Inflammatory macrophage treated with lipopolysaccharide for 1 hour (primary cell): ENCODE data around the gene NOP9.

Experiments used
- DNase-seq, 2 donors: peaks; one replicate each; pipeline ENCODE4 v3.0.0-alpha.2; 2020 to 2022

Gene NOP9

DNA sequence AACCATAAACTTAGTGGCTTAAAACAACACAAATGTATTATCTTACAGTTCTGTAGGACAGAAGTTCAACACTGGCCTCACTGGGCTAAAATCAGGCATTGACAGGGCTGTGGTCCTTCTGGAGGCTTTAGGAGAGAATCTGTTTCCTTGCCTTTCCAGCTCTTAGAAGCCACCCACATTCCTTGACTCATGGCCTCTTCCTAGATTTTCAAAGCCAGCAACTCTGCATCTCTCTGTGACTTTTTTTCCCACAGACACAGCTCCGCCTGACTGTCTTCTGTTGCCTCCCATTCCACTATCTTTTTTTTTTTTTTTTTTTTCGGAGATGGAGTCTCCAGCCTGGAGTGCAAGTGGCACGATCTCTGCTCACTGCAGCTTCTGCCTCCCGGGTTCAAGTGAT, 56.6 kb downstream of the NOP9 start:
- no peak for DNase-seq
